Adrenal gland (tissue), 5 donors: ENCODE results near the gene C12orf57.
"Not testable (repeated sequence)": the region's sequence is repeated elsewhere in the genome, so short reads cannot be mapped to it uniquely, and the experiment has no call there.

Experiments
- CTCF ChIP-seq, 6 experiments: fragments of 450-650 bp in 4 of 6; fragments of 200-600 bp in 2 of 6; sonication (generic) in 1 of 6; IDR thresholded peaks; 1 replicate in 5 of 6; 2 replicates in 1 of 6; pipeline versions ENCODE4 v1.5.1 to v1.8.0; 2016 to 2021; ENCODE audit warnings: antibody characterized with exemption in 6 of 6, mild to moderate bottlenecking in 2 of 6, moderate library complexity in 1 of 6
- POLR2A ChIP-seq, 2 donors: fragments of 450-650 bp; IDR thresholded peaks; one replicate each; pipeline ENCODE4 v1.6.1; 2017; ENCODE audit warnings: antibody characterized with exemption in 2 of 2, mild to moderate bottlenecking in 2 of 2, moderate library complexity in 1 of 2
- donor health status: DM: no; HTN: no; CAD: no.

GRCh38 chr12:6908141-6908540 is 35.7 kb upstream of the C12orf57 start:
- not testable (repeated sequence) for TF ChIP-seq CTCF, POLR2A (IDR thresholded peaks at IDR 0.05)
